GM18520 (cell line): ENCODE data around the gene INO80E.
"Not testable (repeated sequence)": the region's sequence is repeated elsewhere in the genome, so short reads cannot be mapped to it uniquely, and the experiment has no call there.

ENCODE experiments used
- ATAC-seq: cut with Tn5 transposase; IDR thresholded peaks from one replicate; pipeline ENCODE4 v1.9.1; 2021; ENCODE audit not compliant: unreplicated experiment

INO80E gene

GRCh38 chr16:29995911-29996765 is at the start of gene INO80E:
Gene INO80E, plus strand, starts transcription at chr16:29996241. Its CDS starts 70 bp downstream, at chr16:29996311.
- ATAC-seq, result peak; percentile 94

- no peak for ATAC-seq
Observed at GRCh38 chr16:29947897-29948296, 48.1 kb upstream of the INO80E start.

GRCh38 chr16:29950806-29951461 is 45.1 kb upstream of the INO80E start:
- ATAC-seq, result no peak

- no peak for ATAC-seq
Observed at GRCh38 chr16:29951625-29952365, 44.2 kb upstream of the INO80E start.

- ATAC-seq, result no peak
Observed at GRCh38 chr16:29958756-29959155, 37.3 kb upstream of the INO80E start.

GRCh38 chr16:29959293-29959692 is 36.7 kb upstream of the INO80E start:
- no peak for ATAC-seq

GRCh38 chr16:29959821-29960220 is 36.2 kb upstream of the INO80E start:
- ATAC-seq, result not testable (repeated sequence)

- ATAC-seq, result no peak
Observed at GRCh38 chr16:29961127-29961478, 34.9 kb upstream of the INO80E start.

GRCh38 chr16:29961479-29962343 is 34.3 kb upstream of the INO80E start, which contains the start of gene TMEM219:
Gene TMEM219, plus strand, starts transcription at chr16:29962079. Its CDS starts 1,065 bp downstream, at chr16:29963144.
- ATAC-seq, result peak; percentile 82

GRCh38 chr16:29962344-29962994 is 33.6 kb upstream of the INO80E start:
- no peak for ATAC-seq

- no peak for ATAC-seq
Observed at GRCh38 chr16:29963021-29963743, 32.9 kb upstream of the INO80E start.

GRCh38 chr16:29968205-29968604 is 27.8 kb upstream of the INO80E start:
- ATAC-seq, result no peak

- no peak for ATAC-seq
Observed at GRCh38 chr16:29971304-29971703, 24.7 kb upstream of the INO80E start.

GRCh38 chr16:29972500-29972899 is 23.5 kb upstream of the INO80E start:
- ATAC-seq, result no peak

- ATAC-seq, result no peak
Observed at GRCh38 chr16:29972992-29973383, 23.1 kb upstream of the INO80E start.

GRCh38 chr16:29973384-29974246 is 22.4 kb upstream of the INO80E start, which contains the start of gene TAOK2:
Gene TAOK2, plus strand, starts transcription at chr16:29973868. Its CDS starts 3,905 bp downstream, at chr16:29977773.
- peak; percentile 88 for ATAC-seq

GRCh38 chr16:29974291-29975133 is 21.5 kb upstream of the INO80E start:
- ATAC-seq, result no peak
